Activated gamma-delta T cell treated with anti-CD3 and anti-CD28 coated beads, Interleukin-2, amount 50 U/mL, for 16 hours (primary cell): ENCODE data around the gene POLD4.

Experiments
- DNase-seq: peaks from one replicate; pipeline ENCODE4 v3.0.0-alpha.2; 2020; ENCODE audit warnings: low read depth

The POLD4 gene

DNA sequence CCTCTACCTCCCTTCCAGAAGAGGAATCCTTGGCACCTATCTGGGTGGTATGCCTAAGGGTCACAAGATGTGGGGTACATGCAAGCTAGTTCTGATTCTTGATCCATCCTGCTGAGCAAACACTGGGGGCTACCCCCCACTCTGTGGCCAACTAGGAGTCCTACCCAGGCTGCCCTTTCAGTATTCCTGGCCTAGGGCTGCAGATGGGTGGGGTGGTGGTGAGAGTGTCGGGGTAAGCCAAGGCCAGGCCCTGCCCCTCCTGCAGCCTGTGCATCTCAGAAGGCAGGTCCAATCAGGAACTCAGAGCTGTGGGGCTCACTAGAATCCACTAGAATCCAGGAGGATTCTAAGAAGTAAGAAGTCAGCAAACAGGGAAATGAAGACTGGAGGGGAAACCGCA is 39.1 kb downstream of the POLD4 start:
- DNase-seq: no peak

DNA sequence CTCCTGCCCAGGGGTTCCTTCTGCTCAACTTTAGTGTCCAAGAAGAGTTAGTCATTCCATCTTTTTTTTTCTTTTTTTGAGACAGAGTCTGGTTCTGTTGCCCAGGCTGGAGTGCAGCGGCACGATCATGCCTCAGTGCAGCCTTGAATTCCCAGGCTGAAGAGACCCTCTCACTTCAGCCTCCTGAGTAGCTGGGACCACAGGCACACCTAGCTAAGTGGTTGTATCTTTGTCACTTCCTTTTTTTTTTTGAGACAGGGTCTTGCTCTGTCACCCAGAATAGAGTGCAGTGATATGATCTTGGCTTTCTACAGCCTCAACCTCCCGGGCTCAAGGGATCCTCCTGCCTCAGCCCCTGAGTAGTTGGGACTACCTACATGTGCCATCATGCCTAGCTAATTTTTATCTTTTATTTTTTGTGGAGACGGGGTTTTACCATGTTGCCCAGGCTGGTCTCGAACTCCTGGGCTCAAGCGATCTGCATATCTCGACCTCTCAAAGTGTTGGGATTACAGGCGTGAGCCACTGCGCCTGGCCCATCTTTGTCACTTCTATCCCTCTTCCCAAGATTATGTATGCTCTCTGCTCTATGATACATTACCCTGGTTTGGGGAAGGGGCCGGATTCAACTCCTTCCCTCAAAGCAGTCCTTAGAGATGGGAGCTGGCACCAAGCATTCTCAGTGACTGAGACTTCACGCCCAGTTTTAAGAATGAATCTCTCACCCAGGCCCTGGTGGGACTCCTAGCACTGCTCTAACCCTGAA is 40.0 kb downstream of the POLD4 start:
- DNase-seq: no peak

DNA sequence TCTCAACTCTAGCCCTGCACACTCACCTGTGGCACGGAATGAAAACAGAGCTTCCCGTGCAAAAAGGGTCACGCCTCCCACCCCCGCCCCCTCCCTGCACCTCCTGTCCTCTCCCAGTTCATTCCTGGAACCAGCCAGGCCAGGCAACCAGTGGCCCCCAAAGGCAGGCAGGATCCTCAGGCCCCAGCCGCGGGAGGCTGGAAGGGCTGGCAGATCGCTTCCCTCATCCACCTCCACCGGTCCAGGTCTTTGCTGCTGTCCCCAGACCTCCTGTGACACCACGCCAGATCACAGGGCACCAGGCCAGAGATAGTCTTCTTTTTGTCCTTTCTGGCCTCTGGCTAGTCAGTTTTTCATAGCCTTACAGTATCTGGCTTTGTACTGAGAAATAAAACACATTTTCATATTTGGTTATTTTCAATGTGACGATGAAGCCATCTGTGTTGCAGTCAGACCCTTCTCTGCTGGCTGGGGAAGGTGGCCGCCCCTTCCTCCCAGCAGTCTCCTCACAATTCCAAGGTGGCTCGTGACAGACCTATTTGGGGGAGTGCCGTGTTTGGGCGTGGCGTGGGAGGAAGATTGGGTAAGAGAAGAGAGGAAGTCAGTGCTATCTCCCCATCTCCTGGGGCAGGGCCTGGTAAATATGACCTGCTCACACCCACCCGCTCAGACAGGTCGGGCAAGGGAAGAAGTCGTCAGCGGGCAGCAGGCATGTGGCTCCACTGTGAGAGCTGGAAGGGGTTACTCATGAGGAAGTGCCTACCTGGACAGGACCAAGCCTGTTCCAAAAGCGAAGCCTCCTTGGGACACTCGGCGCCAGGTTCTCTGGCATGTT is 40.9 kb downstream of the POLD4 start:
- DNase-seq: no peak

DNA sequence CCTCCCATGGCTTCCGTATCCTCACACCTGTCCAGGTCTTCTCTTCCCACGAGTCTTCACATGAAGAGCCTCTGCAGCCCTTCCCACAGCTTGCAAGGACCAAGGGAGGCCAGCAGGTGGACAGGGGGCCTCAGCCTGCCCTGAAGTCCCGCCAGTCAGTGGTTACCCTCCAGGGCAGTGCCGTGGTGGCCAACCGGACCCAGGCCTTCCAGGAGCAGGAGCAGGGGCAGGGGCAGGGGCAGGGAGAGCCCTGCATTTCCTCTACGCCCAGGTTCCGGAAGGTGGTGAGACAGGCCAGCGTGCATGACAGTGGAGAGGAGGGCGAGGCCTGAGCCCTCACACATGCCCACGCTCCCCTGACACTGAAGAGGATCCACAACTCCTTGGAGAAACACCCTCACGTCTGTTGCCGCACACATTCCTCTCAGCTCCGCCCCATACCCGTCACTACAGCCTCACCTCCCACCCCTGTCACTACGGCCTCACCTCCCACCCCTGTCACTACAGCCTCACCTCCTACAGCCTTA is 41.7 kb downstream of the POLD4 start:
- no peak for DNase-seq

DNA sequence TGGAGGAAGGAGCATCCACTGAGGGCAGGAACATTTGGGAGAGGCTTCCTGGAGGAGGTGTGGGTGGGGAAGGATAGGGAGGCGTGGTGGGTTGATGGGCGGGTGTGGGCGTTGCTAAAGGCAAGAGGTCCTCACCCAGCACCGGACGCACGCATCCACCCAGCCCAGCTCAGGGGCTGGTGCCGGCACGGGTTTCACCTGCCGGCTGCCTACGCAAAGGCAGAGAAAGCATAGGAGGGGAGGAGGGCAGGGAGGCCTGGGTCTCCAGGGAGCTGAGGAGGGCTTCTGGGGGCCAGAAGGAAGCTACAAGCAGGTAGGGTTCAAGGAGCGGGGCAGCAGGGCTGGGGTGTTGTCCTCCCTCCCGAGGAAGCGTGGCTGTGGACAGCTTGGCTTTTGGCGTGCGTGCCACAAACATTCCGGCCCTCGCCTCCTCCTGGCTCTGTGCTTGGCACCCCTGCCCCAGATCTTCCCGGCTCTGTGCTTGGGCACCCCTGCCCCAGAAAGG is 42.2 kb downstream of the POLD4 start:
- no peak for DNase-seq

DNA sequence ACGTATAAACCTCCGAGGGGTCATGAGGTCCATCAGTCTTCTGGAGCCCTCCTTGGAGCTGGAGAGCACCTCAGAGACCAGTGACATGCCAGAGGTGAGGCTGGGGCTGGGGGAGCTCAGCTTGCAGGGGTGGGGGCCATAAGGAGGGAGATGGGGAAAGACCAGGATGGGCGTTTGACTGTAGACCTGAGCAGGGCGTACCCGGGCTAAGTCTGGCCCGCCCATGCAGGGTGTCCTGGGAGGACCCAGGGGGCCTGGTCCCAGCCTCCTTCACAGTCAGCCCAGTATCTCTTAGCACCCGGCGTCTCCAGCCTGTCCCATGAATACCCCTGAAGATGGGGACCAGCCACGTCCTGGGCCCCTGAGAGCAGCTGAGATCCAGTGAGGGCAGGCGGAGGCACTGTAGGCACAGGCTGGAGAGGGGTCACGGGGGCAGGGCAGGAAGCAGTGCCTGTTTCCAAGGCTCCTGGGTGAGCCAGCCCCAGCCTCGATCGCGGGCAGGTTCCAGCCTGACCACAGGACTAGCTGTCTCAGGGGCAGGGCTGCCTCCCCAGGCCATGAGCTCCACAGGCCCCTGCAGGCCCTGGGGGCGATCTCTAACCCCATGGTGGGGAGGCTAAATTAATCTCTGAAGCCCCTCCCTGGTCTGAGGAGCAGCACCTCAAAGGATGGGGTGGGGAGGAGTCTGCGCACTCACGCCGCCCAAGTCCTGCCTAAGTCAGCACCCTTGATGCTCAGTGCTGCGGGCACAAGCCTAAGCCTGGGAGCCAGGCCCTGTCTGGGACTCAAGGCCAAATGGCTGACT is 42.9 kb downstream of the POLD4 start:
- DNase-seq: no peak

DNA sequence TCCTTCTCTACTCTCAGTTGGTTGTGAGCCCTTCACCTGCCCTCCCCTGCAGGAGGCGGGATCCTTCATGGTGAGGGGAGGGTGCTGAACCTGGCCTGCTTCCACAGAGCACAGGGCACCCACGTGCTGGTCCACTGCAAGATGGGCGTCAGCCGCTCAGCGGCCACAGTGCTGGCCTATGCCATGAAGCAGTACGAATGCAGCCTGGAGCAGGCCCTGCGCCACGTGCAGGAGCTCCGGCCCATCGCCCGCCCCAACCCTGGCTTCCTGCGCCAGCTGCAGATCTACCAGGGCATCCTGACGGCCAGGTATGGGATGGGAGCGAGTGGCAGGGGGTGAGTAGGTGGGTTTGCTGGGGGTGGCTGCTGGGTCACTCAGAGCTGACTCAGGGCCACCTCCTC is 43.7 kb downstream of the POLD4 start:
- DNase-seq: no peak

DNA sequence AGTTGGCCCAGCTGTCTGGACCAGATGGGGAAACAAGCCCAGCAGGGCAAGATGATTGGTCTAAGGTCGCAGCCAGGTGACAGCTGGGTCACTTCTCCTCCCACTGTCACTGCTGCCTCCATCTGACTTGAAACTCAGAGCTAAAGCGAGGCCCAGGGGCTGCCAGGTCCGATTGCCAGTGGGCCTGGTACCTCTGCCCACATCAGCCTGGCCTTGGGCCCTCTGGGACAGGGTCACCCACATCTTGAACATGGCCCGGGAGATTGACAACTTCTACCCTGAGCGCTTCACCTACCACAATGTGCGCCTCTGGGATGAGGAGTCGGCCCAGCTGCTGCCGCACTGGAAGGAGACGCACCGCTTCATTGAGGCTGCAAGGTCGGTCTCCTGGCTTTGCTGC is 44.2 kb downstream of the POLD4 start:
- DNase-seq: no peak

DNA sequence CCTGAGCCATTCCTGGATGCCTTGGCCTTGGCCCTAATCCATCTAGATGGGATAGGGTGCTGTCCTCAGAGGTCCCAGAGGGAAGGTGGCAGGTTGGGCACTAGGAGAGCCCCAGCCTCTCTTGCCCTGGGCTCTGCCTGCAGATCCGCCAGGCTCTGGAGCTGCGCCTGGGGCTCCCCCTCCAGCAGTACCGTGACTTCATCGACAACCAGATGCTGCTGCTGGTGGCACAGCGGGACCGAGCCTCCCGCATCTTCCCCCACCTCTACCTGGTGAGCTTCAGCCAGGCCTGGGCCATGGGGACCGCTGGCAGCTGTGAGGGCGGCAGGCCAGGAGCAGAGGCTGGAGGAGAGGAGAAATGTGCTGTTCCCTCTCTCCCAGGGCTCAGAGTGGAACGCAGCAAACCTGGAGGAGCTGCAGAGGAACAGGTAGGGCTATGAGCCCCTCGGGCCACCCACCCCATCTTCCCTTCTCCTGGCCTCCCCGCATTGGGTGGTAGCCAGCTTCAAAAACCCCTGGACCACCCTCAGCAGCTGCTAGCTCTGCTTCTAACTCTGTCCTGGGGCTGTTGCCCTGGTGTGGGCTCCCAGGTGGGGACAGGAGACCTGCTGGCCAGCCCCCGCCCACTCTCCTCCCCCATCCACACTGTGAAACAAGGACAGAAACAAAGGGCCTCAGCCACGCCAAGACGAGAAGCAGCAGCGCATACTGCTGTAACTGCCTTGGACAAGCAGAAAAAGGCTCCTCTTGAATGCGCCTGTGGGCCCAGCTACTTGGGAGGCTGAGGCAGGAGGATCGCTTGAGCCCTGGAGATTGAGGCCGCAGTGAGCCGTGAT is 45.1 kb downstream of the POLD4 start:
- DNase-seq: no peak

DNA sequence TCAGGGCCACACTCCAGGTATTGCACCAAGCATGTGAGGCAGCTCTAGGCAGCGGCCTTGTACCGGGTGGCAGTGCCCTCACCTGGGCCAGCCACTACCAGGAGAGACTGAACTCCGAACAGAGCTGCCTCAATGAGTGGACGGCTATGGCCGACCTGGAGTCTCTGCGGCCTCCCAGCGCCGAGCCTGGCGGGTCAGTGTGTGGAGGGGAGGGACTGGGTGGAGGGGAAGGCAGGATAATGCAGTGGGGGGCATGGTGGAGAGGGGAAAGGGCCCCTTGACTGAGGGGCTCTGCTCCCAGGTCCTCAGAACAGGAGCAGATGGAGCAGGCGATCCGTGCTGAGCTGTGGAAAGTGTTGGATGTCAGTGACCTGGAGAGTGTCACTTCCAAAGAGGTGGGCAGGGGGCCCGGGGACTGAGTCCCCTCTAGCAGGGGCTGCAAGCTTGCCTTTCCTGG is 45.8 kb downstream of the POLD4 start:
- DNase-seq: no peak

DNA sequence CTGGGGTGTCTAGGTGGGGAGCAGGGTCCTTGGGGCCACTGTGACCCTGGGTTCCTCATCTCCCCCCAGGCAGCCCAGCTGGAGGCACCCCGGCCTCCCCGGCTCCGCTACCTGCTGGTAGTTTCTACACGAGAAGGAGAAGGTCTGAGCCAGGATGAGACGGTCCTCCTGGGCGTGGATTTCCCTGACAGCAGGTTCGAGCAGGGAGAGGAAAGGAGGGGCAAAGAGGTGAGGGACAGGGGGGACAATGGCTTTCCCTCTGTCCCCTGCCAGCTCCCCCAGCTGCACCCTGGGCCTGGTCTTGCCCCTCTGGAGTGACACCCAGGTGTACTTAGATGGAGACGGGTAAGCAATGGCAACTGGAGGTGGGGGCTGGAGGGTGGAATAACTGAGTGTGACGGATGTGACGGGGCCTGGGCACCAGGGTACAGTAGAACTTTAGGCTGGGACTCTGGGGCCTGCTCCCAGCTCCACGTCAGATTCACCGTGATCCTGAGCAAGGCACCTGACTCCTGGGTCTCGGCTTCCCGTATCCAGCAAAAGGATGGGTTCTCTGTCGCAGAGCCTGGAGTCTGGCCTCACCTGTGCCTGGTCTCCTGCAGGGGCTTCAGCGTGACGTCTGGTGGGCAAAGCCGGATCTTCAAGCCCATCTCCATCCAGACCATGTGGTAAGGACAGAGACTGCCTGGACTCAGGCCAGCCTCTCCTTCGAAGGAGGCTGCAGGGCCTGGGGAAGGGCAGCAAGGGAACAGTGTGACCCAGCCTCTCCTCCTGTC is 46.4 kb downstream of the POLD4 start:
- no peak for DNase-seq

DNA sequence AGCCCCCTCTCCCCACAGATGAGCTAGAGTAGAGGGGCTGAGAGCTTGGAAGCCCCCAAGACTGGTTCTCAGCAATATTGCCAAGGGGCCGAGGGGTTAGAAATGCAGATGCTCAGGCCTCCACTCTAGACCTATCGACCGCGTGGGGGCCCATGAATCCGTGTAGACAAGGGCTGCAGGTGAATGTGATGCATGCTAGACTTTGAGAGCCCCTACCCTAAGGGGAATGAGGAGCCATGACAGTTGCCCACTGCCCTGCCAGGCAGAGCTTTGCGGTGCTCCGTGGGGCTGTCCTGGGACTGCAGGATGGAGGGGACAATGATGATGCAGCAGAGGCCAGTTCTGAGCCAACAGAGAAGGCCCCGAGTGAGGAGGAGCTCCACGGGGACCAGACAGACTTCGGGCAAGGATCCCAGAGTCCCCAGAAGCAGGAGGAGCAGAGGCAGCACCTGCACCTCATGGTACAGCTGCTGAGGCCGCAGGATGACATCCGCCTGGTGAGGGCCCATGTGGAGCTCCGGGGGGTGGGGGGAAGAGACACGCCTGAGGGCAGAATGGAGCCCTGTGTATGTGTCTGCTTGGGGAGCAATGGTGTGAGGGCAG is 48.7 kb downstream of the POLD4 start:
- DNase-seq: no peak

DNA sequence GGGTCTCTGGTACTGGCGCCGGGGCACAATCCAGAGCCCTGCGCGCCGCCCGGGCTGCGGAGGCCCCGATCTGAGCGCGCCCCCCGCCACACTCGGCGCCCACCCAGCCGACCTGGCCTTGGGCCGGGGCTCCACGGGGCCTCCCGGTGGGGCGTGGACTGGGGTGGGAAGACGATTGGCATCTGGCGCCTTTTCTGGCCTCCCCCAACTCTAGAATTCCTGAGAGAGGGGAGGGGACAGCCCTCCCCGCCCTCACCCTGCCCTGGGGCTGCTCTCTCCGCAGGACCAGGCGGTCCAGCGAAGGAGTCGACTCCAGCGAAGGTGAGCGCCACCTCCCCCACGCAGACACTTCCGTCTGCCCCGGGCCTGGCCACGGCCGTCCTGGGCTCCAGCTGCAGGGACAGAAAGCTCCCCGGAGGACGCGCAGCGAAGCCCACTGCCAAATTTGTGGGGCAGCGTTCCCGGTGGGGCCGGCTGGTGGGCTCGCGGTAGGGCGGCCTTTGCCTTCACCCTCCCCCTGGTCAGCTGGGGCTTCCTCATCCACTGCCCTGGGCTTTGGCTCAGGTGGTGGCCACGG is 49.4 kb downstream of the POLD4 start:
- no peak for DNase-seq

DNA sequence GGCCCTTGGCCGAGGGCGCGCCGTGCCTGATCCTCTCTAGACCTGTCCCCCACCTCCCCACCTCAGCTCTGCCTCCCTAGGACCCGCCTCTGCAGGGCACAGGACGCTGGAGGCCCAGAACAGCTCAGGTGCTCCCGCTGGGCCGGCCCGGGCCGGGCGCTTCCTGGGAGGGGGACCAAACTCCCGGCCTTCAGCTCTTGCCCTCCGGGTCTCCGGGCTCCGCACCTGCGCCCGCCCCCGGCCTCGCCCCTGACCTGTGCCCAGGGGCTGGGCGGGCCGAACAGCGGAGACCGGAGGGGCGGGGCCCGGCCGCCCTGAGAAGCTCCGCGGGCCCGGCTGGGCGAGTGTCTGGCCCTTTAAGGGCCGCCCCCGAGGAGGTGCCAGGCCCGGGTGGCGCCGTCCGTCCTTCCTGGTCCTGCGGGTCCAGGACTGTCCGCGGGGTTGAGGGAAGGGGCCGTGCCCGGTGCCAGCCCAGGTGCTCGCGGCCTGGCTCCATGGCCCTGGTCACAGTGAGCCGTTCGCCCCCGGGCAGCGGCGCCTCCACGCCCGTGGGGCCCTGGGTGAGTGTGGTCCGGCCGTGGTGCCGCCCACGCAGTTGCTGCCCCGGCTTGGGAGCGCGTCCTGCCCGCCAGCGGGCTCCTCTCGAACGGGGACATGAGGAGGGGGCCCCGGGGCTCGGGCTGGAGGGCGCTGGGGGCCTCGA is 50.1 kb downstream of the POLD4 start, which contains the start of gene SSH3:
SSH3 (plus strand) TSS at position 399 of the 703 bp plus-strand sequence; CDS start at position 495, 96 bp downstream.
- no peak for DNase-seq

DNA sequence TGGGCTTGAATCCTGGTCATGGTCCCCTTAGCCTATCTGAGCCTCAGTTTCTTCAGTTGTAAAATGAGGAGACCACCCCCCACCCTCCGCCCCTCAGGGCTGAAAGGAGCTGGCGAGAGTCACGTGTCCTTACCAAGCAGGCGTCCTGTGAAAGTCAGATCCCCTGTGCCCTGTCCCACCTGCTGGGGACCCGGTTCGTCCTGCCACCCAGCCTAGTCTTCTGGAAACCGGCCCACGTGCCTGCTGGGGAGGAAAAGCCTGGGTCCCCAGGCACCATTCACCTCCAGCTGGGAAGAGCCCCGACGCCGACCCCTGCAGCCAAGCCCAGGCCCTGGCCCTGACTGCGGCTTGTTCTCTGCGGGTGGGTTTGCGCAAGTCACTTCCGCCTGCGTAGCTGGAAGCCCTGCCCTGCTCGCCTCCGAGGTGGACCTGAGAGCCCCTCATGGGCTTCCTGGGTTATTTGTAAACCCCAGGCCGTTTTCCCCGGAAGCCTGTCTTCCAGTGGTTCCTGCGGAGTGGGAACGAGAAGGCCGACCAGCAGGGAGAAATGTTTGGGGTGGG is 50.7 kb downstream of the POLD4 start:
- no peak for DNase-seq

DNA sequence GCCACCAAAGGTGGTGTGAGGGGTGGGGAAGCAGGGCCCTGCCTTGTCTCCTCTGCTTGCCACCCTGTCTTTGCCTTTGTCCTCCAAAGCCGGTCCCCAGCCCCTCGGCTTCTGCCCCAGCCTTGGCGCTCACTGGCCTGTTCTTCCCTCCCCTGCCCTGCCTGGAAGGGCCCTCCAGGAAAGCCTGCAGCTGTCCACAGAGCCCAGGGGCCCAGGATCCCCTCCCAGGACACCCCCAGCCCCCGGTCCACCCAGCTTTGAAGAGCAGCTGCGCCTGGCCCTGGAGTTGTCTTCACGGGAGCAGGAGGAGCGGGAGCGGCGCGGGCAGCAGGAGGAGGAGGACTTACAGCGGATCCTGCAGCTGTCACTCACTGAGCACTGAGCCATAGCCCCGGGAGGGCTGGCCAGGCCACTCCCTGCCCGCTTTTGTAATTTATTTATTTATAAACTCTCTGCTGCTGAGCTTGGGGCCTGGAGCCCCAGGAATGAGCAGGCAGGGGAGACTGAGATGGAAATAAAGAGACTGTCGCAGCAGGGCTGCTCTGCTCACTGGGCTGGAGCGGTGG is 51.3 kb downstream of the POLD4 start:
- DNase-seq: no peak

DNA sequence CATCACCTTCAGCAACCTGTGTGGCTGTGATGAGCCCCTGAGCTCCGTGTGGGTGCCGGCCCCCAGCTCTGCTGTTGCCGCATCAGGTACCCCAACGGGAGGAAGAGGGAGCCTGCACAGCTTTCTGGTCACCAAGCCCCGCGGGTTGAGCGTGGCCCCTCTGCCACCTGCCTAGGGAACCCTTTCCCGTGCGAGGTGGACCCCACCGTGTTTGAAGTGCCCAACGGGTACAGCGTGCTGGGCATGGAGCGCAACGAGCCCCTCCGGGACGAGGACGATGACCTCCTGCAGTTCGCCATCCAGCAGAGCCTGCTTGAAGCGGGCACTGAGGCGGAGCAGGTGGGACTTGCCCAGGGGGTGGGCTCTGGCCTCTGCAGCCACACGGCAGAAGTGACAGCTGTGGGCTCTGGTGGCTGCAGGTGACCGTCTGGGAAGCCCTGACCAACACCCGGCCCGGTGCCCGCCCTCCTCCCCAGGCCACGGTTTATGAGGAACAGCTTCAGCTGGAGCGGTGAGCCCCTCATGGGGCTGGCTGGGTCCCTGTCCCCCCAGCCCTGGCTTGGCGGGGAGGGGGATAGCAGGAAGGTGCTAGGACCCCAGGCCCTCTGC is 51.9 kb downstream of the POLD4 start:
- no peak for DNase-seq
